Measurements from ENCODE around the gene CDYL2.

The CDYL2 gene

GRCh38 chr16:80703131-80704071 lies 101.0 kb downstream of the CDYL2 start:
- DNase-seq: no peak

- DNase-seq: no peak
These were observed 101.7 kb downstream of the CDYL2 start for GRCh38 chr16:80702696-80703095.

- no peak for DNase-seq
These were observed 103.8 kb downstream of the CDYL2 start for GRCh38 chr16:80700558-80700957.

- no peak for DNase-seq
These were observed 109.4 kb downstream of the CDYL2 start for GRCh38 chr16:80695020-80695419.

GRCh38 chr16:80693553-80693952 lies 110.8 kb downstream of the CDYL2 start:
- no peak for DNase-seq

GRCh38 chr16:80692270-80692669 lies 112.1 kb downstream of the CDYL2 start:
- no peak for DNase-seq

- no peak for DNase-seq
These were observed 113.2 kb downstream of the CDYL2 start for GRCh38 chr16:80691111-80691741.

- DNase-seq: no peak
These were observed 114.9 kb downstream of the CDYL2 start for GRCh38 chr16:80689487-80689886.

- no peak for DNase-seq
These were observed 116.8 kb downstream of the CDYL2 start for GRCh38 chr16:80687606-80688005.

GRCh38 chr16:80684906-80685305 lies 119.5 kb downstream of the CDYL2 start:
- no peak for DNase-seq

- DNase-seq: no peak
These were observed 120.1 kb downstream of the CDYL2 start for GRCh38 chr16:80684136-80684765.

GRCh38 chr16:80683646-80684045 lies 120.8 kb downstream of the CDYL2 start:
- DNase-seq: no peak

GRCh38 chr16:80682421-80683070 lies 121.9 kb downstream of the CDYL2 start:
- no peak for DNase-seq

- no peak for DNase-seq
These were observed 123.0 kb downstream of the CDYL2 start for GRCh38 chr16:80681436-80681835.

GRCh38 chr16:80680839-80681238 lies 123.6 kb downstream of the CDYL2 start:
- no peak for DNase-seq

- DNase-seq: no peak
These were observed 124.4 kb downstream of the CDYL2 start for GRCh38 chr16:80680046-80680445.

GRCh38 chr16:80674884-80675283 lies 129.5 kb downstream of the CDYL2 start:
- no peak for DNase-seq

- DNase-seq: no peak
These were observed 132.0 kb downstream of the CDYL2 start for GRCh38 chr16:80672379-80672778.

GRCh38 chr16:80671281-80671849 lies 133.0 kb downstream of the CDYL2 start:
- DNase-seq: no peak

- no peak for DNase-seq
These were observed 134.1 kb downstream of the CDYL2 start for GRCh38 chr16:80670170-80670865.

- no peak for DNase-seq
These were observed 134.7 kb downstream of the CDYL2 start for GRCh38 chr16:80669673-80670072.

GRCh38 chr16:80667925-80668324 lies 136.5 kb downstream of the CDYL2 start:
- no peak for DNase-seq
